ENCODE data around the gene NVL.

Gene NVL

GRCh38 chr1:224266105-224266914 is 63.7 kb downstream of the NVL start:
- peak; percentile 26; the same call in 1 of the 3 replicates for ATAC-seq
- TF ChIP-seq TSHZ2 (CRISPR knock-in tag; IDR thresholded peaks at IDR 0.05): no peak
- TF ChIP-seq ZNF70 (CRISPR knock-in tag; IDR thresholded peaks at IDR 0.05): no peak
- TF ChIP-seq SNAI2 (CRISPR knock-in tag; IDR thresholded peaks at IDR 0.05): no peak
- no peak for TF ChIP-seq PATZ1 (CRISPR knock-in tag; IDR thresholded peaks at IDR 0.05; ENCODE audit: borderline replicate concordance)

- no peak for TF ChIP-seq ZFP30 (CRISPR knock-in tag; IDR thresholded peaks at IDR 0.05)
- TF ChIP-seq GLIS3 (CRISPR knock-in tag; IDR thresholded peaks at IDR 0.05): no peak
- no peak for TF ChIP-seq CSRNP3 (CRISPR knock-in tag; IDR thresholded peaks at IDR 0.05)
- no peak for TF ChIP-seq TSHZ2 (CRISPR knock-in tag; IDR thresholded peaks at IDR 0.05)
- TF ChIP-seq POU6F1 (CRISPR knock-in tag; IDR thresholded peaks at IDR 0.05; ENCODE audit: borderline replicate concordance, low read depth): no peak
- TF ChIP-seq SNAI2 (CRISPR knock-in tag; IDR thresholded peaks at IDR 0.05): no peak
- TF ChIP-seq CREB5 (CRISPR knock-in tag; IDR thresholded peaks at IDR 0.05; ENCODE audit: low read depth): no peak
- TF ChIP-seq RARB (CRISPR knock-in tag; IDR thresholded peaks at IDR 0.05): no peak
- TF ChIP-seq ZC3H10 (CRISPR knock-in tag; IDR thresholded peaks at IDR 0.05): no peak
- TF ChIP-seq ZNF8 (CRISPR knock-in tag; IDR thresholded peaks at IDR 0.05): no peak
- no peak for TF ChIP-seq OSR1 (CRISPR knock-in tag; IDR thresholded peaks at IDR 0.05)
- no peak for TF ChIP-seq ISL1 (CRISPR knock-in tag; IDR thresholded peaks at IDR 0.05)
- TF ChIP-seq PATZ1 (CRISPR knock-in tag; IDR thresholded peaks at IDR 0.05; ENCODE audit: borderline replicate concordance): no peak
- TF ChIP-seq ZFP3 (CRISPR knock-in tag; IDR thresholded peaks at IDR 0.05): no peak
- no peak for TF ChIP-seq TCF4 (CRISPR knock-in tag; IDR thresholded peaks at IDR 0.05; ENCODE audit: borderline replicate concordance)
- TF ChIP-seq TOX (CRISPR knock-in tag; IDR thresholded peaks at IDR 0.05; ENCODE audit: borderline replicate concordance): no peak
- TF ChIP-seq ESRRG (CRISPR knock-in tag; IDR thresholded peaks at IDR 0.05): no peak
- TF ChIP-seq CSDC2 (CRISPR knock-in tag; IDR thresholded peaks at IDR 0.05): no peak
- TF ChIP-seq ZNF565 (CRISPR knock-in tag; conservative IDR thresholded peaks at IDR 0.05; ENCODE audit: low read depth): no peak
- ATAC-seq: no peak
Observed at GRCh38 chr1:224264321-224264720, 65.7 kb downstream of the NVL start.
